ENCODE measurements around the gene LRMDA.

LRMDA gene

DNA sequence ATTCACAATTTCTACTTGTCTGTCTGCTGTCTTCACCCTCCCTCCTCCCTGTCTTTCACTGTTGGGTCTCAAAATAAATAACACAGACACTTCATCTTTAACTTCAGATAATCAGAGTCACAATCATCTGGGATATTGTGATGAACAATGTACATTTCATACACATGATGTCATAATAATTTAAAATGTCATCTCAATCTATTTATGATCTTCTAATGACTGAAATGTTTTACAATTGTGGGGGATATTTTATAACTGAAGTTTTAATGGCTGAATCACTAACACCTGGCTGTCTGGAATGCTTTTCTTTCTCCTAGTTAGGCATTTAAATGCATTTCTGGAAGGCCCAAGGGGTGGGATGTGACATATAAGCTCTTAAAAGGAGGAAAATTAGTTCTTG lies 859.8 kb downstream of the LRMDA start:
- TF ChIP-seq, protein P1, sequence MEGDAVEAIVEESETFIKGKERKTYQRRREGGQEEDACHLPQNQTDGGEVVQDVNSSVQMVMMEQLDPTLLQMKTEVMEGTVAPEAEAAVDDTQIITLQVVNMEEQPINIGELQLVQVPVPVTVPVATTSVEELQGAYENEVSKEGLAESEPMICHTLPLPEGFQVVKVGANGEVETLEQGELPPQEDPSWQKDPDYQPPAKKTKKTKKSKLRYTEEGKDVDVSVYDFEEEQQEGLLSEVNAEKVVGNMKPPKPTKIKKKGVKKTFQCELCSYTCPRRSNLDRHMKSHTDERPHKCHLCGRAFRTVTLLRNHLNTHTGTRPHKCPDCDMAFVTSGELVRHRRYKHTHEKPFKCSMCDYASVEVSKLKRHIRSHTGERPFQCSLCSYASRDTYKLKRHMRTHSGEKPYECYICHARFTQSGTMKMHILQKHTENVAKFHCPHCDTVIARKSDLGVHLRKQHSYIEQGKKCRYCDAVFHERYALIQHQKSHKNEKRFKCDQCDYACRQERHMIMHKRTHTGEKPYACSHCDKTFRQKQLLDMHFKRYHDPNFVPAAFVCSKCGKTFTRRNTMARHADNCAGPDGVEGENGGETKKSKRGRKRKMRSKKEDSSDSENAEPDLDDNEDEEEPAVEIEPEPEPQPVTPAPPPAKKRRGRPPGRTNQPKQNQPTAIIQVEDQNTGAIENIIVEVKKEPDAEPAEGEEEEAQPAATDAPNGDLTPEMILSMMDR (conservative IDR thresholded peaks at IDR 0.05; ENCODE audit: low read depth, low read length): no peak
- DNase-seq (ENCODE audit: low read depth): no peak
- H3K4me3 ChIP-seq (ENCODE audit: low read depth, low read length): no peak overlapping the region

- TF ChIP-seq, protein P1 (conservative IDR thresholded peaks at IDR 0.05; ENCODE audit: low read depth, low read length): no peak
- H3K4me3 ChIP-seq (ENCODE audit: low read depth, low read length): no peak overlapping the region
- DNase-seq (ENCODE audit: low read depth): no peak
These were observed 860.5 kb downstream of the LRMDA start for GRCh38 chr10:76291885-76292284.

DNA sequence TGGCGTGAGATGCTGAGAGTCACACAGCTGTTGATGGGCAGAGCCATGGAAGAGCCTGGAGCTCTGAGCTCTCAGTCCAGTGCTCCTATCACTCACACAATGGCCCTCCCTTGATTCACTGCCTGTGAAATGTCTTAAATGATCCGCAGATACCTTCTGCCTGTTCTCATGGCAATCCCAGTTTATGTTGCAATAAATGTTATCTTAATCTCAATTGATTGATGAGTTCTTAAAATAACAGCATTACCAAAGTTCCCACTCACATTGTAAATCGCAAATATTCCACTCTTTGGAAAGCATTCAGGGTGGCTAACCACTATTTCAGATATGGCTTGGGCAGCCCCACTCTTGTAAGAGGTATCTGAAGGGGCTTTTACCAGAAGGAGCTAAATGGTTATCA lies 865.5 kb downstream of the LRMDA start:
- no peak overlapping the region for H3K4me3 ChIP-seq (ENCODE audit: low read depth, low read length)
- TF ChIP-seq, protein P1 (conservative IDR thresholded peaks at IDR 0.05; ENCODE audit: low read depth, low read length): no peak
- DNase-seq (ENCODE audit: low read depth): no peak

DNA sequence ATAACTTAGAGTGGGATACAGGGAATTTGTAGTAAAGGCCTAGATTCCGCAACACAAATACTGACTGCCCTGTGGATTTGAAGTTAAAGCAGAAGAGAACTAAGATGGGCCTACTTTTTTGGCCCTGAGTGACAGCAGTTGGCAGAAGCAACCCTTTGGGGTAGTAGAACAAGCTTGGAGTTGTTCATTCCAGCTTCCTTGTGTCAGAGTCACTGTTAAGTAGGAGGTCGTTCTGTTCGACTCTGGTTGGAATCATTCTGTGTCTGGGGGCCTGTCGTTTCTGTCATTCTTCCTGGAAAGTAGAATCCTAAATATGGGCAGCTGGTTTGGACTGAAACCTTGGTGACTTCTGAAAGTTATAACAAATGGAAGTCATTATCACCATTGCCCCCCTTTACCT lies 865.9 kb downstream of the LRMDA start:
- H3K4me3 ChIP-seq (ENCODE audit: low read depth, low read length): no peak overlapping the region
- DNase-seq (ENCODE audit: low read depth): no peak
- TF ChIP-seq, protein P1 (conservative IDR thresholded peaks at IDR 0.05; ENCODE audit: low read depth, low read length): no peak

- TF ChIP-seq, protein P1 (conservative IDR thresholded peaks at IDR 0.05; ENCODE audit: low read depth, low read length): no peak
These were observed 866.4 kb downstream of the LRMDA start for GRCh38 chr10:76297780-76298281.

GRCh38 chr10:76298329-76298728 lies 866.9 kb downstream of the LRMDA start:
- TF ChIP-seq, protein P1 (conservative IDR thresholded peaks at IDR 0.05; ENCODE audit: low read depth, low read length): no peak
- H3K4me3 ChIP-seq (ENCODE audit: low read depth, low read length): no peak overlapping the region
- DNase-seq (ENCODE audit: low read depth): no peak

More at GRCh38 chr10:76297780-76298281, 866.4 kb downstream of the LRMDA start:
- no peak overlapping the region for H3K4me3 ChIP-seq (ENCODE audit: low read depth, low read length)
- no peak for DNase-seq (ENCODE audit: low read depth)

DNA sequence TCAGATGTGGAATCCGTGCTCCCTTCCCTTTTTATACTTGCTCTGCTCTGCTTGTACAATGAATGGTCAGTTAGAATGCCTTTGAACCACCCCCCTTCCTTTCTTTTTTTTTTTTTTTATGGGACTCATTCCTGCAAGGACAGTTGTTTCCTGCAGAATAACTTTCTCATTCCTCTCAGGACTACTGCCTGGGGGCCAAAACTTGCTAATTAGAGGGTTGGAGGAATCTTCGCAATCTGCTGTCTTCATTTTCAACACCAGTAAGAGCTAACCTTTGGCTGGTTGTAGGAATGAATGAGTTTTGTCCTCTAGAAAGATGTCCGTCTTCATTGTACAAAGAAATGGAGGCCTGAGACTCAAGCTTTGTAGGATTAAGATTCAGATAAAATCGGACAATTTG lies 868.1 kb downstream of the LRMDA start:
- TF ChIP-seq, protein P1 (conservative IDR thresholded peaks at IDR 0.05; ENCODE audit: low read depth, low read length): no peak
- no peak for DNase-seq (ENCODE audit: low read depth)

More for the DNA sequence above, 868.1 kb downstream of the LRMDA start:
- no peak overlapping the region for H3K4me3 ChIP-seq (ENCODE audit: low read depth, low read length)
